Measurements from ENCODE around the gene SH3PXD2B. TPM values are rescaled to one million over a fixed set of nuclear protein-coding genes. Genes with fewer than 3 reads are reported as not detected.
A peak's percentile ranks its signal among the peaks of the same experiment; 100 is the strongest.
"Not testable (repeated sequence)": the region's sequence is repeated elsewhere in the genome, so short reads cannot be mapped to it uniquely, and the experiment has no call there.

SH3PXD2B gene
- total RNA-seq, 1 experiment from 2014 or later = 17.7 TPM

- no peak for DNase-seq (ENCODE audit: low spot score)
- in situ Hi-C loops (cut with HindIII; ENCODE audit: low sequenced_read_pairs) = no loop called here
These were observed 160.5 kb downstream of the SH3PXD2B start for GRCh38 chr5:172293745-172294342.

DNA sequence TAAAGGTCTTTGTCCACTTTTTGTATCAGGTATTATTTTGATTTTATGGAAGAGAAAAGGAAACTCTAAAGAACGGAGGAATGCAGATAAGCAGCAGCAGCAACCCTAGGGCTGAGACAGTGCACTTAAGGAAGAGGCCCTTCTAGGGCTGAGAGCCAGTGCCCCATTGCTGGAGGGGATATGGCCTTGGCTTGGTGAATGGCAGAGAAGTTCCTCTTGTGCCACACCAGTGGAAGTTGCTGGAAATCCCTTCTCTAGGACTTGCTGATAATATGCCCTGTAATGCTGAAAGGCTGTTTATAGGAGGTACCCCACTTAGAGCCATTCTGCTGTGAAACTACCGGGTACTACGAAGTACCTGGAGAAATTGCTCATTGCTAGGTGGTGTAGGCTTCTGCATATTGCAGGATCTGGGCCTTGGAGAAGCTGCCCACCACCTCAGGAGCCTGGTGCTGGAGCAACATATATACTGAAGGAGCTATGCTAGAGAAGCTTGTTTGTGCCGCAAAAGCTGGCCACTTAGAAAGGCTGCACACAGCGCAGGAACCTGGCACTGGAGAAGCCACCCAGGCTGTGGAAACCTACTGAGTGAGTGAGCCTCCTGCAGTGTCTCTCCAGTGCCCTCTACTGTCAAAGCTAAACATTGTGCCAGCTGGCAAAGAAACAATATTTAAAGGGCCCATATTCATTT is 161.1 kb downstream of the SH3PXD2B start:
- in situ Hi-C loops (cut with HindIII; ENCODE audit: low sequenced_read_pairs) = no loop called here

DNA sequence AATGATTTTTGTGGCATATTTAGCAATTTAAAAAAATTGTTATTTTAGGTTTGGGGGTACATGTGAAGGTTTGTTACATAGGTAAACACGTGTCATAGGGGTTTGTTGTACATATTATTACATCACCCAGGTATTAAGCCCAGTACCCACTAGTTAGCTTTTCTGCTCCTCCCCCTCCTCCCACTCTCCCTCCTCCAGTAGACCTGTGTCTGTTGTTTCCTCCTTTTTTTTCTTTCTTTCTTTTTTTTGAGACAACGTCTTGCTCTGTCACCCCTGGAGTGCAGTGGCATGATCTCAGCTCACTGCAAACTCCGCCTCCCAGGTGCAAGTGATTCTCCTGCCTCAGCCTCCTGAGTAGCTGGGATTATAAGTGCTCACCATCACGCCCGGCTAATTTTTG is 162.5 kb downstream of the SH3PXD2B start:
- DNase-seq (ENCODE audit: low spot score); in situ Hi-C loops (cut with HindIII; ENCODE audit: low sequenced_read_pairs): not testable (repeated sequence)

More for the DNA sequence above, 161.1 kb downstream of the SH3PXD2B start:
- peak; percentile 96 for DNase-seq (ENCODE audit: low spot score)

GRCh38 chr5:172288465-172288864 is 165.9 kb downstream of the SH3PXD2B start:
- in situ Hi-C loops (cut with HindIII; ENCODE audit: low sequenced_read_pairs) = no loop called here

DNA sequence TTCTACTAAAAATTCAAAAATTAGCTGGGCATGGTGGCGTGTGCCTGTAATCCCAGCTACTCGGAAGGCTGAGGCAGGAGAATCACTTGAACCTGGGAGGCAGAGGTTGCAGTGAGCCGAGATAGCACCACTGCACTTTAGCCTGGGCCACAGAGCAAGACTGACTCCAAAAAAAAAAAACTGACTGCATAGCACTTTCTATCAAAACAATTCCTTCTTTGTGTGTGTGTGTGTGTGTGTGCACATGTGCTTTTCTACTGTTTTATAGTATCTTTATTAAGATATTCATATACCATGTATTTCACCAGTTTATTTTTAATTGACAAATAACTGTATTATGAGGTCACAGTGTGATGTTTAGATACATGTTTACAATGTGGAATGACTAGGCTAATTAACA is 167.2 kb downstream of the SH3PXD2B start:
- DNase-seq (ENCODE audit: low spot score); in situ Hi-C loops (cut with HindIII; ENCODE audit: low sequenced_read_pairs): not testable (repeated sequence)

More at GRCh38 chr5:172288465-172288864, 165.9 kb downstream of the SH3PXD2B start:
- DNase-seq (ENCODE audit: low spot score) = no peak

- DNase-seq (ENCODE audit: low spot score) = peak; percentile 40
- in situ Hi-C loops (cut with HindIII; ENCODE audit: low sequenced_read_pairs) = no loop called here
These were observed 168.8 kb downstream of the SH3PXD2B start for GRCh38 chr5:172285226-172286143.

GRCh38 chr5:172284611-172284980 is 169.7 kb downstream of the SH3PXD2B start:
- in situ Hi-C loops (cut with HindIII; ENCODE audit: low sequenced_read_pairs) = no loop called here
- DNase-seq (ENCODE audit: low spot score) = peak; percentile 31

- in situ Hi-C loops (cut with HindIII; ENCODE audit: low sequenced_read_pairs) = no loop called here
- peak; percentile 87 for DNase-seq (ENCODE audit: low spot score)
These were observed 170.3 kb downstream of the SH3PXD2B start for GRCh38 chr5:172283862-172284610.

- in situ Hi-C loops (cut with HindIII; ENCODE audit: low sequenced_read_pairs) = no loop called here
- DNase-seq (ENCODE audit: low spot score) = peak; percentile 78
These were observed 171.1 kb downstream of the SH3PXD2B start, which contains the start of gene UBTD2 for GRCh38 chr5:172283020-172283861. UBTD2 (minus strand) TSS chr5:172283764; CDS start chr5:172283665, 99 bp downstream.

GRCh38 chr5:172282272-172283019 is 171.9 kb downstream of the SH3PXD2B start:
- peak; percentile 46 for DNase-seq (ENCODE audit: low spot score)
- in situ Hi-C loops (cut with HindIII; ENCODE audit: low sequenced_read_pairs) = no loop called here

- DNase-seq (ENCODE audit: low spot score) = peak; percentile 46
- in situ Hi-C loops (cut with HindIII; ENCODE audit: low sequenced_read_pairs) = no loop called here
These were observed 173.0 kb downstream of the SH3PXD2B start for GRCh38 chr5:172281346-172281745.

- in situ Hi-C loops (cut with HindIII; ENCODE audit: low sequenced_read_pairs) = no loop called here
These were observed 173.4 kb downstream of the SH3PXD2B start for GRCh38 chr5:172280929-172281328.

GRCh38 chr5:172280317-172280716 is 174.0 kb downstream of the SH3PXD2B start:
- in situ Hi-C loops (cut with HindIII; ENCODE audit: low sequenced_read_pairs) = no loop called here
- DNase-seq (ENCODE audit: low spot score) = no peak

More at GRCh38 chr5:172280929-172281328, 173.4 kb downstream of the SH3PXD2B start:
- peak; percentile 69 for DNase-seq (ENCODE audit: low spot score)

- in situ Hi-C loops (cut with HindIII; ENCODE audit: low sequenced_read_pairs) = no loop called here
- no peak for DNase-seq (ENCODE audit: low spot score)
These were observed 176.0 kb downstream of the SH3PXD2B start for GRCh38 chr5:172278356-172278755.

DNA sequence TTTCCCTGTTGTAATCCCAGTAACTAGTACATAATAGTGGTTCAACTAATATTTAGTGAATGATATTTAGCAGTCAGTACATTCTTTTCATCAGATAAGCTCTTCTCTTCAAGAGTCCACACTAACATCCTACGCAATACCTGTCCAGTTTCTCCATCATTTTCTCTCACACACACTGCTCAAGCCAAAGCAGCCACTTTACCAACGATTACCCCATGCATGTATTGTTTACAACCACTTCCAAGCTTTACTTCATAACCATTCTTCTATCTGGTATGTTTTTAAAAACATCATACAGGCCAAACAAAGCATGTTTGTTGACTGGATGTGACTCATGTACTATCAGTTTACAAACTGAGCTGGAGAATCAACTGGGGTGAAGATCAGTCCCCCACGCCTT is 178.1 kb downstream of the SH3PXD2B start:
- in situ Hi-C loops (cut with HindIII; ENCODE audit: low sequenced_read_pairs) = no loop called here
- DNase-seq (ENCODE audit: low spot score) = peak; percentile 23
